GM18508 (cell line): Measurements from ENCODE around the gene MTCL1.

Source experiments
- ATAC-seq: cut with Tn5 transposase; IDR thresholded peaks from one replicate; pipeline ENCODE4 v1.9.1; 2021; ENCODE audit warnings: moderate number of reproducible peaks; ENCODE audit not compliant: insufficient read depth, unreplicated experiment

Gene MTCL1

GRCh38 chr18:8708670-8709069, 3.3 kb downstream of the MTCL1 start:
- ATAC-seq = no peak

DNA sequence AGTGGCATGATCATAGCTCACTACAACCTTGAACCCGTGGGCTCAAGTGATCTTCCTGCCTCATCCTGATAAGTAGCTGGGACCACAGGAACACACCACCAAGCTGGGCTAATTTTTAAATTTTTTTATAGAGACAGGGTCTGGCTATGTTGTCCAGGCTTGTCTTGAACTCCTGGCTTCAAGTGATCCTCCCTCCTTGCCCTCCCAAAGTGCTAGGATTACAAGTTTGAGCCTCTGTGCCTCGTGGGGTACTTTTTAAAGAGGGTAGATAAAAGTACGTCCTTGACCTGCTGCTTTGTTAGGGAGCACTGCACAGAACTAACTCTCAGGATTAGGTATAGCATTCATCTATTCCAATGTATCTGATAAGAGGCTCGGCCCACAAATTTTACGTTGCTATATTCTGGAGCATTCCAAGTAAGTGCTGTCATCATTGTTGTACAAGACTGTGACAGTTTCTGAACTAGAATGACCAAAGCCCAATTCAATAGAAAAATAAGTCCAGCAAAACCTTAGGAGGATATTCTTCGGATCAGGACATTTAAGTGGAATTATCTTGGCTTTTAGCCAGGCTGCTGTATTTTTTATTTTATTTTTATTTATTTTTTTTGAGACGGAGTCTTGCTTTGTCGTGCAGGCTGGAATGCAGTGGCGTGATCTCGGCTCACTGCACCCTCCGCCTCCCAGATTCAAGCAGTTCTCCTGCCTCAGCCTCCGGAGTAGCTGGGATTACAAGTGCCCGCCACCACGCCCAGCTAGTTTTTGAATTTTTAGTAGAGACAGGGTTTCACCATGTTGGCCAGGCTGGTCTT, 4.1 kb downstream of the MTCL1 start:
- ATAC-seq = no peak

- ATAC-seq = no peak
Observed at GRCh38 chr18:8711736-8712135, 6.4 kb downstream of the MTCL1 start.

DNA sequence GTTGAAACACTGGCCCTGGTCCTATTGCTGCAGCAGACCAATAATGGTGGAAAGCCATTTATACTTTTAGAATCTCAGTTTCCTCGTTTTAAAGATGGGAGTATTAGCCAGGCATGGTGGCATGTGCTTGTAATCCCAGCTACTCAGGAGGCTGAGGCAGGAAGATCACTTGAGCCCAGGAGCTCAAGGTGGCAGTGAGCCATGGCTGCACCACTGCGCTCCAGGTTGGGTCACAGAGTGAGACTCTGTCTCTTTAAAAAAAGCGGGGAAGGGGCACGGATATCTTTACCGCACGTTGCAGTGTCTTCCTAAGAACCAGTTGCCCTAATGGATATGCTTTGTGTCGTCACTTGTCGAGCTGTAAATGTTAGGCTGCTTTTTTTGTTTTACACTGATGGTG, 8.3 kb downstream of the MTCL1 start:
- ATAC-seq = no peak

DNA sequence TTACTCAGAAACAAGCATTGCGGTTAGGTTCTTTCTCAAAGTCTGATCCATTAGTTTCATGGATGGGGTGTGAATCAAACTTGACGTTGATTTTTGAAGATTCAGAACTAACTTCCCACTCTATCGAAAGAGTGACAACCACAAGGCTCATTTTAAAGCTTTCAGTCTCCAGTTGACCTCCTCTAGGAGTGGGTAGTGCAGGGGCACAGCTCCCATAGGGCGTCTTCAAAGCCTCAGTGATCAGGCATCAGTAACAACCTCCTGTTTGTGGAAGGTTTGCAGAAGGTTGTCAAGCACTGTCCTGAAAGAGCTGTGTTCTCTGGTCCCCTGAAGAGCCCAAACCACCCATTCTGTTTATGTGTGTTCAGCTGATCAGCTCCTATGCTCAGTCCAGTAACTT, 10.2 kb downstream of the MTCL1 start:
- no peak for ATAC-seq

DNA sequence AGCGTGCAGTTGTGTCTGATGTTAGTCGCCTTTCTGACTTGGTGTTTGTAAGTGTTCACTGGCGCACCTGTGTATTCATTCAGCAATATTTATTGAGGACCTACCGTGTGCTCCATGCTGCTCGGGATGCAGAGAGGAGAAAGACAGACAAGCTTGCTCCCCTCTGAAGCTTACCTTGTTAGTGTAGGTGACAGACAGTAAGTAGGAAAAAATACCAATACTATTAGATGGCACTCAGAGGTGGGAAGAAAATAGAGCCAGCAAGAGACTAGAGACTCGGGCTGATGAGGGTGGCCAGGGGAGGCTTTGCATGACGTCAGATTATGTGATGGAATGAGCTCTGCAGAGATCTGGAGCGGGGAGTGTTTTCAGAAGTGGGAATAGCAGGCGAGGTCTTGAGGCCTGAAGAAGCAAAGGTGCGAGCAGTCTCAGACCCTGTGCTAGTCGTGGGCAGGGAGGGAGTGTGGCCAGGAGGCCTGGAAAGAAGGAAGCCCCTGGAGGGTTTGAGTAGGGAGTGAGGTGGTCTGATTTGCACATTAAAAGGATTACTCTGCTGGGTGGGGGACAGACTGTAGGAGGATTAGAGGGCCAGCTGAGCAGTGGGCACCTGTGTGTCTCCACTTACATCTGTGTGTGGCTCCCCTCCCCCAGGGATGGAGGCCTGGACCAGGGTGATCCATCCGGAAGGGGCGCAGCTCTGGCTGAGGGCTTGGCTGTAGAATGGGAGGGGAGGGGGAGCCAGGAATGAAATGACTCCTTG, 11.8 kb downstream of the MTCL1 start:
- ATAC-seq = no peak

- ATAC-seq = no peak
Observed at GRCh38 chr18:8718401-8718913, 13.1 kb downstream of the MTCL1 start.

DNA sequence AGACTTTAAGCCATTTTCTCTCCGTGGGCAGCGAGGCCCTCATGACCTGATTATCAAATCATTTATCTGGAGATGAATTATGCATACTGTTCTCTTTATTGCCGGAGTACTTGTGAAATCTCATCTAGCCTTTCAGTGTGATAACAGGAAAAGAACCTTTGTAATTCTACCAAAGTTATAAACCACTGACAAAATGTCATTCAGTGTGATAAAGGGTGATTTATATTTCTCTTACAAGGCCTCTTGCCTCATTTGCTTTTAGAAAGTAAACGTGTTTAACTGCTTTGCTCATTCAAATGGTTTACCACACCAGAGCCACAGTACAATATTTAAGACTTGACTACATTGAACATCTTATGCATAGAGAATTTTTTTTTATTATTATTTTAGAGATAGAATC, 13.8 kb downstream of the MTCL1 start:
- ATAC-seq = no peak

DNA sequence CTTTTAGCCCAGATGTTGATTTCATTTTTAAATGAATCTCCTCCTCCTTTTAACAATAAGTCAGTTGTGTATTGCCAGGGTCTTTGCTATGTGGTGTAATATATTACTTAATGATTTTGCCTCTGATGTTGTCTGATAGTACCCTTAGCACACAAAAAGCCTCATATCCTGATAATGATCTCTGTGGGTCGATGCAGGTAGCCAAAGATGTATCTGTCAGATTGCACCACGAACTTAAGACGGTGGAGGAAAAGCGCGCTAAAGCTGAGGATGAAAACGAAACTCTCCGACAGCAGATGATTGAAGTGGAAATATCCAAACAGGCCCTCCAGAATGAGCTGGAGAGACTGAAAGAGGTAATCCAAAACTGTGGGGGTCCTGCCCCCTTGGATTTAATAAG, 14.8 kb downstream of the MTCL1 start:
- no peak for ATAC-seq

DNA sequence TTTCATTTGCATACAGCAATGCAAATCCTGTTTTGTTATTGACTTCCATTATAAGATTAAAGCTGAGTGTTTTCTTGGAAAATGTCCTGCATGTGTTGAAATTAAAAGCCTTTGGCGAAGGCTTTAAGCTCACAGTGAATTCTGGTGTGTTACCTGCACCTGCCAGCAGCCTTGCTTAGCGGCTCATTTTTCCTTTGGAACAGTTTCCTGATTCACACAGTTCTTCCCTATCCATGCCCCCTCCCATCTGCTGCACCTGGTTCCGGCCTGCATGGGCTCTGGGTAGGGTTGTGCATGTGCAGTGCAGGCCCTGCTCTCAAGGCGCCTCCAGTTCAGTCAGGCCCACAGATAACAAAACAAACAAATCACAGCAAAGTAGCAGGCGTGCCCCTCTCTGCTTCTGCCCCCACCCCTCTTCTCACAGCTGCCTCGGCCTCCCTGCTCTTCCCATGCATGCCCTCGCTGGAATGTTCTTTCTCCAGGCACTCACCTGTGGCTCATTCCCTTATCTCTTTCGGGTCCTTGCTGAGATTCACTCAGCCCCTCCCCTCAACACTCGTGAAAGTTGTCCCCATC, 15.8 kb downstream of the MTCL1 start:
- no peak for ATAC-seq

GRCh38 chr18:8721716-8722115, 16.4 kb downstream of the MTCL1 start:
- ATAC-seq = no peak

- ATAC-seq = no peak
Observed at GRCh38 chr18:8722946-8723820, 17.8 kb downstream of the MTCL1 start.

DNA sequence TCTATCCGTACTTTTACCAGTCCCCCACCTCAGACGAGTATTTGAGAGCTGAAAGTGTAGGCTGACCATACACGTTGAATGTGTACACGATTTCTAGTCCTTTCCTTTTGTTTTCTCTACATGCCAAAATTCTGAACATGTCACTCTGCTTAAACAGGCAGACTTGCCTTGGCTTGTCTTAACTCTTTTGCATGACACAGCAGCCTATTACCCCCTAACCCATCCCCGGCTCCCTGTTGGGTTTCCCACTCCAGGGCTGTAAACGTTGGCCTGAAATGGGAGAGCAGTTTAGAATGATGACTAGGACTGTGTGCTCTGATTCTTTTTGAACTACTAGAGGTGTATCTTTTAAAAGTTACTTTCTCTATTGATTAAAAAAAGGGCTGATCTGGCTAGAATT, 19.1 kb downstream of the MTCL1 start:
- no peak for ATAC-seq

GRCh38 chr18:8726281-8726680, 20.9 kb downstream of the MTCL1 start:
- no peak for ATAC-seq

- ATAC-seq = no peak
Observed at GRCh38 chr18:8726963-8727705, 21.8 kb downstream of the MTCL1 start.

DNA sequence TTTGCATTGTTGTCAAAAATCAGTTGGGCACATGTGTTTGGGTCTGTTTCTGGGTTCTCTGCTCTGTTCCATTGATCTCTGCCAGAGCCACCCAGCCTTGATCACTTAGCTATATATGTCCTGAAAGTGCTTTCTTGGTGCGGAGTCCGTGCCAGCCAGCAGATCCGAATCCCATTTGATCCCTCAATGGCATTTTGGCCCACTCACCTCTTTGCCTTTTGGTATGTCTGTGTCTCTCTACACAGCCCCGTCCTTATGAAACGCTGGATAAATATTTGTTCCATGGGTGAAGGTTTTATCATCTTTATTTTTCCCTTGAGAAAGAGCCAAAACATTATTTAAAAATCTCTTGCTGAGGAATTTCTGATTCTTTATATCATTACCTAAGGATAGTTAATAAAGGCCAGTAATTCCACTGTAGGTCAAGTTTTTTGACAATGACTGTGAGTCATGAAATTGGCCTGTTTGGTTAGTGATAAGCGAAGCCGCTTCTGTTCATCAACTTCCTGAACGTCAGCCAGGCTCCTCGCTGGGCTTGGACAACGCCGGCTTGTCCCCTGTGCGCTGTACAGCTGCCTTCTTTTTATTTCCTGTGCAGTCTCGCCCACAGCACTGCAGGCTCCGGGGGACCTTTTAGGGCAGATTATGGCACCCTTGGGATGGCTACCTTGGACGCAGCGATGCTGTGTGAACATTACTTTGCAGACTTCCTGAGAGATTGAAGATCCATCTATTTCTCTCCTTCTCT, 24.9 kb downstream of the MTCL1 start:
- ATAC-seq = no peak

- no peak for ATAC-seq
Observed at GRCh38 chr18:8732442-8733360, 27.3 kb downstream of the MTCL1 start.

DNA sequence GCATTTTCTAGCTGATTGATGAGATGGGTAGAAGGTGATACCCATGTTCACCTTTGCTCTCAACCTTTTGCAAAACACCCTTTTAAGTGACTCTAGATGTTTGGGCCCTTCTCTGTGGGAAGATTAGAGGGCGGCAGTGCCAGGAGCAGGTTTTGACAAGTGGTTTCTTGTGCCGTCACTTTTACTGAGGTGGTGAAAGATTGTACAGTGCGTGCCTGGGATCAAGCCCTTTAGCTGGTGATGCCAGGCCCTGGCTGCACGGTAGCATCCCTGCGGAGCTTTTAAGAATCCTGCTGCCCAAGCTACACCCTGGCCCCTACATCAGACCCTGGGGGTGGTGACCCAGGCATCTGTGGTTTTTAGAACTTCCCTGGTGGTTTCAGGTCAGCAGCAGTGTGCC, 29.1 kb downstream of the MTCL1 start:
- no peak for ATAC-seq
